Gastrocnemius medialis (tissue), 4 donors: ENCODE data around the gene GALNT13.

Source experiments
- CTCF ChIP-seq, 5 experiments: fragments of 450-650 bp in 3 of 5; fragments of 200-600 bp in 2 of 5; sonication (generic) in 2 of 5; IDR thresholded peaks in 4 of 5; conservative IDR thresholded peaks in 1 of 5; 1 replicate in 4 of 5; 2 replicates in 1 of 5; pipeline ENCODE4 v1.5.1; 2016 to 2019; ENCODE audit warnings: antibody characterized with exemption in 5 of 5, mild to moderate bottlenecking in 3 of 5, moderate library complexity in 3 of 5
- POLR2A ChIP-seq, 2 donors: fragments of 450-650 bp; IDR thresholded peaks; one replicate each; pipeline ENCODE4 v1.6.1; 2017; ENCODE audit warnings: antibody characterized with exemption in 2 of 2, mild to moderate bottlenecking in 2 of 2, moderate library complexity in 2 of 2

- TF ChIP-seq CTCF (IDR thresholded peaks at IDR 0.05 in 4 of 5, conservative IDR thresholded peaks at IDR 0.05 in 1 of 5) = no peak
- TF ChIP-seq POLR2A (IDR thresholded peaks at IDR 0.05) = no peak
Measured at GRCh38 chr2:154247503-154247902, 375.8 kb downstream of the GALNT13 start.
